DND-41 (cell line): ENCODE data around the gene VIL1.

Source experiments
- ATAC-seq: fragments of 200-7000 bp; cut with Tn5 transposase; 3 replicates; pipeline ENCODE4 v1.9.1; 2021; ENCODE audit warnings: low read depth; ENCODE audit not compliant: insufficient read depth
- DNase-seq: peaks from one replicate; pipeline ENCODE4 v3.0.0-alpha.2; 2020
- H2AFZ ChIP-seq: 2 replicates; pipeline ENCODE4 v1.6.0; 2012; ENCODE audit warnings: low read depth, low read length
- H3K27ac ChIP-seq: 2 replicates; pipeline ENCODE4 v1.5.1; 2012; ENCODE audit warnings: low read length, inconsistent platforms
- H3K27me3 ChIP-seq: fragments of 200-600 bp; sonication (generic); 2 replicates; pipeline ENCODE4 v1.6.0; 2012; ENCODE audit warnings: low read length, mild to moderate bottlenecking, inconsistent platforms; ENCODE audit not compliant: insufficient read depth, poor library complexity
- H3K36me3 ChIP-seq: 2 replicates; pipeline ENCODE4 v1.5.1; 2012; ENCODE audit warnings: low read length, inconsistent platforms; ENCODE audit not compliant: insufficient read depth
- H3K4me1 ChIP-seq: 2 replicates; pipeline ENCODE4 v1.5.1; 2012; ENCODE audit warnings: mild to moderate bottlenecking, low read length; ENCODE audit not compliant: insufficient read depth
- H3K4me2 ChIP-seq: 2 replicates; pipeline ENCODE4 v1.6.0; 2012; ENCODE audit warnings: mild to moderate bottlenecking, moderate library complexity, low read length, inconsistent platforms; ENCODE audit not compliant: insufficient read depth
- H3K4me3 ChIP-seq, 2 experiments: fragments of 200-600 bp in 1 of 2; shearing (Covaris generic) in 1 of 2; 2 replicates each; pipeline ENCODE4 v1.5.1; 2012 to 2016; ENCODE audit warnings: inconsistent platforms in 2 of 2, low read length in 2 of 2, mild to moderate bottlenecking in 2 of 2, low read depth in 1 of 2, moderate library complexity in 1 of 2
- H3K79me2 ChIP-seq: 2 replicates; pipeline ENCODE4 v1.6.0; 2012; ENCODE audit warnings: low read length, inconsistent platforms; ENCODE audit not compliant: insufficient read depth
- H3K9ac ChIP-seq: 2 replicates; pipeline ENCODE4 v1.6.0; 2012; ENCODE audit warnings: low read depth, mild to moderate bottlenecking, inconsistent platforms, low read length, moderate library complexity
- H3K9me3 ChIP-seq: 2 replicates; pipeline ENCODE4 v1.5.1; 2012; ENCODE audit warnings: low read length, moderate library complexity, mild to moderate bottlenecking, inconsistent platforms; ENCODE audit not compliant: insufficient read depth, severe bottlenecking
- H4K20me1 ChIP-seq: 2 replicates; pipeline ENCODE4 v1.6.0; 2012; ENCODE audit warnings: low read length; ENCODE audit not compliant: insufficient read depth
- EZH2 ChIP-seq: IDR thresholded peaks from 3 replicates; pipeline ENCODE4 v1.6.1; 2012; ENCODE audit warnings: borderline replicate concordance, low read depth, mild to moderate bottlenecking, moderate library complexity, low read length, inconsistent platforms; ENCODE audit not compliant: severe bottlenecking
- TF ChIP-seq, protein P1 (sequence below): IDR thresholded peaks from 2 replicates; pipeline ENCODE4 v1.5.1; 2012; ENCODE audit warnings: borderline replicate concordance, low read length, moderate library complexity, mild to moderate bottlenecking; ENCODE audit not compliant: poor library complexity, severe bottlenecking; ENCODE audit errors: extremely low read depth

The VIL1 gene

DNA sequence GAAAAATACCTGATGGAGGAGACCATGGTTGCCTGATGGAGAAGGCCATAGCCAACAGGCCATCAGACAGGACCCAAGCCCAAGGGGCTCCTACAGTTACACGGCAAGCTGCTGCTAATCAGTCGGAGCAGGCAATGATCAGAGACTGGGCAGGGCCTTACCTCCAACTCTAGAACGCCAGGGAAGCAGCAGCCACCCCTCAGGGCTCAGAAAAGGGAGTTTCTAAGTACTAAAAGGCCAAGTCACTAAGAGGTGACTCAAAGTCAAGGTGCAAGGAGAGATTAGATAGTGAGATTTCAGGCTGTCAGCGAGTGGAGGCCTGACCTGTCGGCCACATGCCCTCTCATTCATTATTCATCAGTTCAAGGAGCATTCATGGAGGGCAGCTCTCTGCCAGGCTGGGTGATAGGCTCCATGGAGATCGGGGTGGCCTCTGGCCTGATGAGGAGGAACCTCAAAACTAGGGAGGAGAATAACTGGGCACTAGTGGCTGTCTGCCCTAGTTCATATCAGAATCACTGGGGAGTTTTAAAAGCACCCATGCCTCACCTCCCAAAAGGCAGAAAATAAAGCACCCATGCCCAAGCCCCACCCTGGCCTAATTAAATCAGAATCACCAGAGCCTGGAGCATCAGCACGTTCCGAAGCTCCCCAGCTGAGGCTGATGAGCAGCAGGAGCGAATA lies 3.6 kb downstream of the VIL1 start:
- Histone ChIP-seq H3K27me3 (no peaks in the 10 kb centered on the region), H3K4me3 (no peak overlapping the region), H3K4me2 (no peak overlapping the region), H3K36me3 (no peaks in the 10 kb centered on the region), H3K27ac (no peak overlapping the region), H2AFZ (no peak overlapping the region), H3K79me2 (no peaks in the 10 kb centered on the region), H3K9me3 (no peaks in the 10 kb centered on the region), H3K9ac (no peak overlapping the region), H4K20me1 (no peaks in the 10 kb centered on the region), H3K4me1 (no peaks in the 10 kb centered on the region)
- TF ChIP-seq, protein P1, sequence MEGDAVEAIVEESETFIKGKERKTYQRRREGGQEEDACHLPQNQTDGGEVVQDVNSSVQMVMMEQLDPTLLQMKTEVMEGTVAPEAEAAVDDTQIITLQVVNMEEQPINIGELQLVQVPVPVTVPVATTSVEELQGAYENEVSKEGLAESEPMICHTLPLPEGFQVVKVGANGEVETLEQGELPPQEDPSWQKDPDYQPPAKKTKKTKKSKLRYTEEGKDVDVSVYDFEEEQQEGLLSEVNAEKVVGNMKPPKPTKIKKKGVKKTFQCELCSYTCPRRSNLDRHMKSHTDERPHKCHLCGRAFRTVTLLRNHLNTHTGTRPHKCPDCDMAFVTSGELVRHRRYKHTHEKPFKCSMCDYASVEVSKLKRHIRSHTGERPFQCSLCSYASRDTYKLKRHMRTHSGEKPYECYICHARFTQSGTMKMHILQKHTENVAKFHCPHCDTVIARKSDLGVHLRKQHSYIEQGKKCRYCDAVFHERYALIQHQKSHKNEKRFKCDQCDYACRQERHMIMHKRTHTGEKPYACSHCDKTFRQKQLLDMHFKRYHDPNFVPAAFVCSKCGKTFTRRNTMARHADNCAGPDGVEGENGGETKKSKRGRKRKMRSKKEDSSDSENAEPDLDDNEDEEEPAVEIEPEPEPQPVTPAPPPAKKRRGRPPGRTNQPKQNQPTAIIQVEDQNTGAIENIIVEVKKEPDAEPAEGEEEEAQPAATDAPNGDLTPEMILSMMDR = no peak
- no peak for TF ChIP-seq EZH2
- ATAC-seq (no peak), DNase-seq (no peak)

DNA sequence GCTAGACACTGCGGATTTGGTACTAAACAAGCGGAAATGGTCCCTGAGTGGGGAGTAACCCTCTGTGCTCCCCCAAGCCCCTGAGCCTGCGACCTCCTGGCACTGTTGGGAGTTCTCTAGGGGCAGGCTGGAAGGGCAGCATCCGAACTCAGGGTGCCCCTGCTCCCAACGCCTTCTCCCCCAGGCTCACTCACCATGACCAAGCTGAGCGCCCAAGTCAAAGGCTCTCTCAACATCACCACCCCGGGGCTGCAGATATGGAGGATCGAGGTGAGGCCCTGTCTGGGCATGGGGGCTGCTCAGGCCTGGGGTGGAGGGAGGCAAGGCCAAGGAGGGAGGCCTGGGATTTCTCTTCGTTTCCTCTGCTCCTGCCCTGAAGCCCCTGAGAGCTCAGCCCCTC lies 4.7 kb downstream of the VIL1 start:
- H3K9ac ChIP-seq = no peak overlapping the region
- no peak overlapping the region for H3K4me2 ChIP-seq
- ATAC-seq (no peak), DNase-seq (no peak)
- H2AFZ ChIP-seq = no peak overlapping the region
- H3K27ac ChIP-seq = no peak overlapping the region
- H3K36me3 ChIP-seq = no peaks in the 10 kb centered on the region
- no peaks in the 10 kb centered on the region for H3K79me2 ChIP-seq
- H3K27me3 ChIP-seq = no peaks in the 10 kb centered on the region
- H4K20me1 ChIP-seq = no peaks in the 10 kb centered on the region
- TF ChIP-seq, protein P1 = no peak
- no peak for TF ChIP-seq EZH2
- no peaks in the 10 kb centered on the region for H3K4me1 ChIP-seq
- H3K4me3 ChIP-seq = no peak overlapping the region
- no peaks in the 10 kb centered on the region for H3K9me3 ChIP-seq

DNA sequence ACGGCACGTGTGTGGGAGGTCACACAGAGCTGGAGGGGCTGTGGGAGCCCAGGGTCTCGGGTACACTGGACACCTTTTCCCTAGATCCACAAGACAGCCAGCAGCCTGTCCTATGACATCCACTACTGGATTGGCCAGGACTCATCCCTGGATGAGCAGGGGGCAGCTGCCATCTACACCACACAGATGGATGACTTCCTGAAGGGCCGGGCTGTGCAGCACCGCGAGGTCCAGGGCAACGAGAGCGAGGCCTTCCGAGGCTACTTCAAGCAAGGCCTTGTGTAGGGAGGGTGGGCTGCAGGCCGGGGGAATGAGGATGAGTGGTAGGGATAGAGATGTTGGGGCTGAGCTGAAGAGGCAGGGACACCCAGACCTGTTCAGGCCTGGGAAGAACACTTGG lies 6.6 kb downstream of the VIL1 start:
- no peak for ATAC-seq
- Histone ChIP-seq H3K27ac (no peak overlapping the region), H3K9ac (no peak overlapping the region)

More for the DNA sequence above, 6.6 kb downstream of the VIL1 start:
- Histone ChIP-seq H3K4me2 (no peak overlapping the region), H3K79me2 (no peaks in the 10 kb centered on the region), H4K20me1 (no peaks in the 10 kb centered on the region; the same call in 1 of the 2 replicates), H2AFZ (no peak overlapping the region), H3K27me3 (no peaks in the 10 kb centered on the region), H3K4me1 (no peaks in the 10 kb centered on the region), H3K36me3 (no peaks in the 10 kb centered on the region), H3K4me3 (no peak overlapping the region), H3K9me3 (no peaks in the 10 kb centered on the region)
- TF ChIP-seq, protein P1 = no peak
- no peak for DNase-seq
